Thymus (tissue), 11 donors: ENCODE data around the gene USP47. TPM values are rescaled to one million over a fixed set of nuclear protein-coding genes. Genes with fewer than 3 reads are reported as not detected.

ENCODE experiments used
- DNase-seq, 9 donors: peaks; one replicate each; pipeline ENCODE4 v3.0.0-alpha.2; 2013; ENCODE audit warnings: low spot score in 9 of 9, low read depth in 6 of 9, missing footprints in 1 of 9
- H3K27ac ChIP-seq, 2 donors: one replicate each; pipeline ENCODE4 v1.5.1; 2013; ENCODE audit warnings: control low read depth in 1 of 2, low read depth in 1 of 2, low read length in 1 of 2, mild to moderate bottlenecking in 1 of 2, moderate library complexity in 1 of 2
- H3K27me3 ChIP-seq, 2 donors: one replicate each; pipeline ENCODE4 v1.5.1; 2013; ENCODE audit warnings: low read length in 1 of 2; ENCODE audit not compliant: control insufficient read depth in 2 of 2, insufficient read depth in 1 of 2
- H3K36me3 ChIP-seq, 2 donors: one replicate each; pipeline ENCODE4 v1.5.1; 2013; ENCODE audit warnings: low read length in 1 of 2, mild to moderate bottlenecking in 1 of 2, moderate library complexity in 1 of 2; ENCODE audit not compliant: control insufficient read depth in 2 of 2, insufficient read depth in 2 of 2
- H3K4me1 ChIP-seq, 2 donors: one replicate each; pipeline ENCODE4 v1.5.1; 2013; ENCODE audit warnings: low read length in 2 of 2; ENCODE audit not compliant: control insufficient read depth in 2 of 2, insufficient read depth in 2 of 2
- H3K4me3 ChIP-seq, 2 donors: one replicate each; pipeline ENCODE4 v1.5.1; 2013; ENCODE audit warnings: low read length in 2 of 2, control low read depth in 1 of 2, mild to moderate bottlenecking in 1 of 2
- H3K9me3 ChIP-seq, 2 donors: one replicate each; pipeline ENCODE4 v1.5.1; 2013; ENCODE audit warnings: low read length in 1 of 2, mild to moderate bottlenecking in 1 of 2; ENCODE audit not compliant: control insufficient read depth in 2 of 2, insufficient read depth in 1 of 2
- WGBS: extraction: QIAGEN DNeasy Blood & Tissue Kit; methylation state at CpG from one replicate; pipeline ENCODE4 v1.1.7; 2013; 5-methylcytosine and 5-hydroxymethylcytosine counted together
- polyA plus RNA-seq: library from polyadenylated mRNA; stranded (reverse); fragments of 200-250 nt; gene quantifications from one replicate; pipeline ENCODE4 v1.2.3, GENCODE V29; 2013
- total RNA-seq: library from RNA; stranded (reverse); fragments of 120-200 nt; gene quantifications from one replicate; pipeline ENCODE4 v1.2.4, GENCODE V29; 2013
- donor health status: healthy.

Gene USP47
- total and polyA plus RNA-seq, 2 donors: 40.3 to 56.5 TPM

DNA sequence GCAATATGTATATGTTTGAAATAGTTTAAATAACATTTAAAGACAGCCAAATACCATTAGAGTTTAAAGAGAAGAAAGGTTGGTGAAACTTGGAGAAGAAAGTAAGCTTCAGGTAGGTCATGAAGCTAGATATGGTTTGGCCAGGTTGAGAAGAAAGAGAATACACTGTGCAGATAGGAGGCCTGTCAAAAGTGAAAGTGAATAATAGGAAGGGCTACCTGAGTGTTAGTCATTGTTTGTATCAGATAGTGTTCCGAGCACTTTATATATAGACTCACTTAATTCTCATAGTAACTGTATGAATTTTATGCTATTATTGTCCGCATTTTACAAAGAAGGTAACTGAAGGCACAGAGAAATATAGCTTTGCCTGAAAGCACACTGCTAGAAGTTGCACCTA, 56.9 kb downstream of the USP47 start:
- Histone ChIP-seq H3K27me3 (no peaks in the 10 kb centered on the region), H3K36me3 (peaks cover 8 to 23% of the 10 kb centered on the region in 2 donors), H3K9me3 (no peaks in the 10 kb centered on the region), H3K4me1 (no peaks in the 10 kb centered on the region), H3K4me3 (no peak overlapping the region), H3K27ac (no peak overlapping the region)
- DNase-seq: no peak
- 95% methylated on average over 2 of the region's 2 CpGs for WGBS

DNA sequence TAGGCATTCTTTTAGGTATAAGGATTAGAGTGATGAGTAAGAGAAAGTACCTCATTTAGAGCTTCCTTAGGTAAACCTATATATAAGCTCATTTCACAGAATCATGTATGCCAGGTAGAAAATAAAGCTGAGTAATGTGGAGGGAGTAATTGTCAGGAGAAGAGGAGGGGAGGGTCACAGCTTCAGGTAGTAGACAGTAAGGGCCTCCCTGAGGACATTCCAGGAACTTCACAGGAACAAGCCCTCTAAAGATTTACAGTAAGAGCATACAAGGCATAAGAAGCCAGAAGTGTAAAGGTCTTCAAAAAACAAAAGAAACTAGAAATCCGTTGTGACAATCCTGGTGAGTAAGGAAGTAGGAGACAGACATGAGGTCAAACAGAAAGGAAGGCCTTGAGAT, 57.6 kb downstream of the USP47 start:
- no peak overlapping the region for H3K27ac ChIP-seq
- no peak for DNase-seq
- no peaks in the 10 kb centered on the region for H3K27me3 ChIP-seq
- H3K4me1 ChIP-seq: no peaks in the 10 kb centered on the region
- H3K36me3 ChIP-seq: peaks cover 4 to 24% of the 10 kb centered on the region in 2 donors
- no peak overlapping the region for H3K4me3 ChIP-seq
- no peaks in the 10 kb centered on the region for H3K9me3 ChIP-seq
- WGBS: 96% methylated on average over 1 of the region's 1 CpG

DNA sequence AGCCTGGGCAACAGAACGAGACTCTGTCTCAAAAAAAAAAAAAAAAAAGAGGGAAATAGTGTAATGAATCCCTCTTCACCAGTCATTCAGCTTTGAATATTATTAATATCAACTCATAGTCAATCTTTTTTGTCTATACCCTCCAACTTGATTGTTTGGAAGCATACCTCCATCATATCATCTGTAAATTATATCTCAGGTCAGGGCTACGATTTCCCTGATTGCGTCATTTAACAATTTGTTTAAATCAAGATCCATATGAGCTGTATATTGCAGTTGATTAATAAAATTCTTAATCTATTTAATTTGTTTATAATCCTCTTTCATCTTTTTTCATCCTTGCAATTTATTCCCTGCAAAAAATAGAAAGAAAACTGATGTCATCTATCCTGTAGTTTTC, 60.2 kb downstream of the USP47 start:
- H3K9me3 ChIP-seq: no peaks in the 10 kb centered on the region
- H3K36me3 ChIP-seq: peaks cover 3 to 34% of the 10 kb centered on the region in 2 donors
- DNase-seq: no peak
- no peaks in the 10 kb centered on the region for H3K27me3 ChIP-seq
- H3K4me3 ChIP-seq: no peak overlapping the region
- no peak overlapping the region for H3K27ac ChIP-seq
- 98% methylated on average over 3 of the region's 3 CpGs for WGBS
- H3K4me1 ChIP-seq: no peaks in the 10 kb centered on the region

DNA sequence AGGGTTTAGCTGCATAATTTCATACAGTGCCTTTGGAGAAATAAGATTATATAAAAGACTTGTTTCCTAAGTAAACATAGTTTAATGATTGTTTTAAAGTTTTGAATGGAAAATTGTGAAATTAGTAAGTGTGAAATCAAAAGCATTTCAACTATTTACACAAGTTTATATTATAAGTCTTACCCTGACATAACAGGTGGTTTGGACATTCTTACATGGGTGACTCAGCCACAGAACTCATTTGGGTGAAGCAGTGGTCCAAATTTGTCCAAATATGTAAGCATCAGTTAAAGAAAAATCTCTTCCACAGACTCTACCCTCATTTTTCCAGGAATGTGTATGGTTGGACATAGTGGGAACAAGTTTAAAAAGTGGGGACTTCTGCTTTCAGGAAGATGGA, 68.0 kb downstream of the USP47 start:
- H3K27ac ChIP-seq: no peak overlapping the region

DNA sequence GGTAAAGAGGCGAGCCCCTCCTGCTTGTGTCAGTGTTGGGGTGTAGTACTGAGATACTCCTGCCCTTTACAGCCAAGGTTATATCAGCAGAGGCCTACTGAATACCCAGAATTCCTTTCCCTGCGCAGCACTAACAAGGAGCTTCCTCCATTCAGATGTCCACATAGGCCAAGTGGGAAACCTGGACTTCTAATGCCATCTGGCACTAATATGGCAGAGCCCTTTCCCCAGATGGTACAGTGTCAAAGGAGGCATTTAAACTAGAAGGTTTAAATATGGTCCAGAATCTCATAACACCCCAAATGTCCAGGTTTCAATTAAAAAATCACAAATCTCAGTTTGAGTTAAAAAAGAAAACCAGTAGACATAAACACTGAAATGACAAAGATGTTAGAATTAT, 68.8 kb downstream of the USP47 start:
- Histone ChIP-seq H3K27me3 (no peaks in the 10 kb centered on the region), H3K4me1 (no peaks in the 10 kb centered on the region), H3K9me3 (no peaks in the 10 kb centered on the region), H3K27ac (no peak overlapping the region), H3K4me3 (no peak overlapping the region), H3K36me3 (peaks cover 6 to 28% of the 10 kb centered on the region in 2 donors)
- no peak for DNase-seq
- WGBS: 98% methylated on average over 2 of the region's 2 CpGs

More for the DNA sequence above, 68.0 kb downstream of the USP47 start:
- Histone ChIP-seq H3K9me3 (no peaks in the 10 kb centered on the region), H3K4me1 (no peaks in the 10 kb centered on the region), H3K4me3 (no peak overlapping the region), H3K36me3 (peaks cover 6 to 32% of the 10 kb centered on the region in 2 donors), H3K27me3 (no peaks in the 10 kb centered on the region)
- DNase-seq: no peak

DNA sequence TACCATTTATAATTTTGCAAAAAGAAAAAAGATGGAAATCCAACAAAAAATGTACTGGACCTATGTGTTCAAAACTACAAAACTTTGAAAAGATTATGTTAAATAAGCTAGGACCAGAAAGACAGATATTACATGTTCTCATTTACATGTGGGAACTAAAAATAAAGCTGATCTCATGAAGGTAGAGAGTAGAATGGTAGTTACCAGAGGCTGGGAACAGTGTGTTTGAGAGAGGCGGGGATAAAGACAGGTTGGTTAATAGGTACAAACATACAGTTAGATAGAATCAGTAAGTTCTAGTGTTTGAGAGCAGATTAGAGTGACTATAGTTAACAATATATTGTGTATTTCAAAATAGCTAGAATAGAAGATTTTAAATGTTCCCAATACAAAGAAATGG, 71.6 kb downstream of the USP47 start:
- DNase-seq: no peak
- WGBS: 96% methylated on average over 1 of the region's 1 CpG
- H3K4me3 ChIP-seq: no peak overlapping the region
- no peak overlapping the region for H3K27ac ChIP-seq
- H3K36me3 ChIP-seq: peaks cover 6 to 17% of the 10 kb centered on the region in 2 donors
- H3K9me3 ChIP-seq: no peaks in the 10 kb centered on the region
- no peaks in the 10 kb centered on the region for H3K4me1 ChIP-seq
- no peaks in the 10 kb centered on the region for H3K27me3 ChIP-seq

DNA sequence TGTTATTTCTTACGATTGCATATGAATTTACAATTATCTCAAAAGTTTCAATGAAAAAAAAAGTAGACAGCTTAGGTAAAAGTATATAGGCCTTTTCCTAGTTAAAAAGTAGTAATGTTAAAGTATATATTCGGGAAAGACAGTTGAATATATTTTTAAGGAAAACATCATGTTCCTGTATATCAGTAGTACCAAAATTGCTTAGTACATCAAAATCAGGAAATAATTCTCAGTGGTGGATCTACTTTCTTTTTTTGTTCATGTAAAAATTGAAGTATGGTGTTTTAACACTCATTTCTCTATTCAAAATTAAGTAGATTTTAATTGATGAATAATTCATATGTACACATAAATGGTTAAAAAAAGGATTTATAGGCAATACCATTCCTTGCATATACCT, 73.9 kb downstream of the USP47 start:
- no peaks in the 10 kb centered on the region for H3K4me1 ChIP-seq
- no peak for DNase-seq
- 99% methylated on average over 2 of the region's 2 CpGs for WGBS

DNA sequence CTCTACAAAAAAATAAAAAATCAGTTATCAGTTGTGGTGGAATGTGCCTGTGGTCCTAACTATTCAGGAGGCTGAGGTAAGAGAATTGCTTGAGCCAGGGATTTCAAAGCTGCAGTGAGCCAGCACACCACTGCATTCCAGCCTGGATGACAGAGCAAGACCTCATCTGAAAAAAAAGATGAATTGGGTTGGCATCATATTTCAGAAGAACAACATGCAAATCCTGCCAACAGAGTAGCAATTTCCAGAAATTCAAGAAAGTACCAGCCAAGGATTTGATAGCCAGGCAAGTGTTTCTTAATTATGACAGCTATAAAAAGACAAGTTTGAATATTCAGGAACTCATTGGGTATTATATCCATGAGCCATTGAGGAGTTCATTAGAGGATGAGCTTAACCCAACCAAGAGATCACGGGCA, 75.2 kb downstream of the USP47 start:
- peaks cover 0 to 14% of the 10 kb centered on the region in 2 donors for H3K36me3 ChIP-seq
- 97% methylated on average over 1 of the region's 1 CpG for WGBS
- H3K4me3 ChIP-seq: no peak overlapping the region
- DNase-seq: no peak
- H3K27me3 ChIP-seq: no peaks in the 10 kb centered on the region
- no peak overlapping the region for H3K27ac ChIP-seq
- H3K4me1 ChIP-seq: no peaks in the 10 kb centered on the region
- H3K9me3 ChIP-seq: no peaks in the 10 kb centered on the region

More for the DNA sequence above, 73.9 kb downstream of the USP47 start:
- Histone ChIP-seq H3K36me3 (peaks cover 0 to 12% of the 10 kb centered on the region in 2 donors), H3K27ac (no peak overlapping the region), H3K27me3 (no peaks in the 10 kb centered on the region), H3K9me3 (no peaks in the 10 kb centered on the region), H3K4me3 (no peak overlapping the region)

DNA sequence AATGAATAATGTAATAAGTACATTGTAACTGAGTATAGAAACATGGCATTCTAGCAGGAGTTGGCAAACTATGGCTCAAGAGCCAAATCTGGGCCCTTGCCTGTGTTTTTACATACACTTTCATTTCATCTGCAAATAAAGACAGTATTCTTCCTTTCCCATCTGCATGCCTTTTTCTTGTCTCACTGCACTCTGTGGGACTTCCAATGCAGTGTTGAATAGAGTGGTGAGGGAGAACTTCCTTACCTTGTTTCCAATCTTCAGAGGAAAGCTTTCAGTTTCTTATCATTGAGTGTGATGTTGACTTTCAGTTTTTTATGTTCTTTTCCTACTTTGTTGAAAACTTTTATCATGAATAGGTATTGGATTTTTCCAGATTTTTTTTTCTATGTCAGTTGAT, 82.1 kb downstream of the USP47 start:
- no peaks in the 10 kb centered on the region for H3K27me3 ChIP-seq
- H3K36me3 ChIP-seq: peaks cover 0 to 13% of the 10 kb centered on the region in 2 donors
- H3K27ac ChIP-seq: no peak overlapping the region

DNA sequence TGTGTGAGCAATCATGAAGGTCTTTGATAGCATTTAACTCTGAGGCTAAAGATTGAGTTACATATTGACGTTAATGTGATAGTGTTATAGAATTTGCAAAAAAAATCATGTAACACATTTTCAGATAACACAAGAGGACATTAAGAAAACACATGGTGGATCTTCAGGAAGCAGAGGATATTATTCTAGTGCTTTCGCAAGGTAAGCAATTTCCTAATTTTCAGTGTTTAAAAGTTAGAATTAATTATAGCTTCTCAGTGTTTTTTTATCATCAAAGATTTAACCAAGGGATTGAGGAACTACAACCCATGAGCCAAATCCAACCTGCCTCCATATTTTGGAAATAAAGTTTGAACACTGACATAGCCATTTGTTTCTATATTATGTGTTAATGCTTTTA, 88.1 kb downstream of the USP47 start:
- Histone ChIP-seq H3K4me1 (no peaks in the 10 kb centered on the region), H3K27me3 (no peaks in the 10 kb centered on the region), H3K36me3 (peaks cover 8 to 26% of the 10 kb centered on the region in 2 donors), H3K27ac (no peak overlapping the region), H3K4me3 (no peak overlapping the region), H3K9me3 (no peaks in the 10 kb centered on the region)
- WGBS: 96% methylated on average over 2 of the region's 2 CpGs
- no peak for DNase-seq

More for the DNA sequence above, 82.1 kb downstream of the USP47 start:
- Histone ChIP-seq H3K9me3 (no peaks in the 10 kb centered on the region), H3K4me3 (no peak overlapping the region), H3K4me1 (no peaks in the 10 kb centered on the region)
- no peak for DNase-seq
